Measurements from ENCODE around the gene SNRNP70.

DNA sequence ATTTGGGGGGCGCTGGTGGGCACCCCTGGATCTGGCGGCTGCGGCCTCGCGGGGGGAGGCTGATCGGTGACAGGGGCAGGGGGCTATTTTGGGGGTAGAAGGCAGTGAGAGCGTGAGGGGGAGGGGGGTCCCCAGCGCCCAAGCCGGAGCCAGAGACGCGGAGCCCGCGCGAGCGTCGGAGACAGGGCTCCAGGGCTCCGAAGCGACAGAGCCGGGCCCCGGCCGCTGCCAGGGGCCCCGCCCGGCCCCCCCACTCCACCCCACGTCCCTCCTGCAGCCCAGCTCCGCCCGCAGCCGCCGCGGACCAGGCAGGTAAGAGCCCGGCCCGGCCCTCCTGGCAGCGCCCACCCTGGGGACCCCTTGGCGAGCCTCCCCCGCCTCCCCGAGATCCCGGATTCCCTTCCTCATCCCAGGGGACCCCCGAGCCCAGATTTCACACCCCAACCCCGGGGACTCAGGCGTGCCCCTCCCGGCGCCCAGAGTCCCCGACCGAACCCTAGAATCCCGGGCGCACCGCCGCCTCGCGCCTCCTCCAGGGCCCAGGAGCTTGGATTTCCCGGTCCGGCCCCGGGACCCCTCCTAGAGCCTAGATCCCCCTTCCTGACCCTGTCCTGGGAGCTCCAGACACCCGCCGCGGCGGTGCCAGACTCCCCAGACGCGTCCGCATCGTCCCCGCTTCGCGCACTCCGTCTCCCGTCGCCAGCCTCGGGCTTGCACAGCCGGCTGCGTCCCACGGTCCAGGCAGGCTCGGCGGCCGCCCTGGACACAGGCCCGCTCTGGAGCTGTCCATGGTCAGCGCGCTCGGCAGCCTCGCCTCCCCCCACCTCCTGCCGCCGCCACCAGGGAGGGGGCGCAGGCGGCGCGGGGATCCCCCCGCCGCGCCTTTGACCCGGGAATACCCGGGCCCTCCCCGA is 34.4 kb downstream of the SNRNP70 start, which contains the start of gene PPFIA3:
- no peak for TF ChIP-seq CTCF (conservative IDR thresholded peaks at IDR 0.05 in 1 of 2, IDR thresholded peaks at IDR 0.05 in 1 of 2; ENCODE audit: extremely low read depth in 1 of 2, insufficient read depth in 1 of 2, low read depth in 1 of 2, low read length in 2 of 2)
- TF ChIP-seq EZH2 (IDR thresholded peaks at IDR 0.05; ENCODE audit: borderline replicate concordance, low read length) = no peak

Measured in mammary epithelial cell (primary cell).